KMS-11 (cell line): ENCODE results near the gene SPATA12.

Experiments used
- H2AFZ ChIP-seq: fragments of 200-600 bp; sonication (generic); 2 replicates; pipeline ENCODE4 v1.6.1; 2016; ENCODE audit warnings: antibody characterized with exemption, mixed run types, low read depth
- H3K27ac ChIP-seq: fragments of 200-600 bp; sonication (generic); 2 replicates; pipeline ENCODE4 v1.6.1; 2016; ENCODE audit warnings: mild to moderate bottlenecking, mixed run types
- H3K27me3 ChIP-seq: fragments of 200-600 bp; sonication (generic); 2 replicates; pipeline ENCODE4 v1.6.1; 2017; ENCODE audit warnings: mild to moderate bottlenecking, low read depth, mixed run types, moderate library complexity; ENCODE audit not compliant: insufficient read depth
- H3K36me3 ChIP-seq: fragments of 200-600 bp; sonication (generic); 2 replicates; pipeline ENCODE4 v1.6.1; 2017; ENCODE audit warnings: mild to moderate bottlenecking, mixed run types; ENCODE audit not compliant: insufficient read depth
- H3K4me1 ChIP-seq: fragments of 200-600 bp; sonication (generic); 2 replicates; pipeline ENCODE4 v1.6.1; 2016; ENCODE audit warnings: mild to moderate bottlenecking, low read depth, mixed run types; ENCODE audit not compliant: poor library complexity, severe bottlenecking
- H3K4me2 ChIP-seq: fragments of 200-600 bp; sonication (generic); 2 replicates; pipeline ENCODE4 v1.7.0; 2016; ENCODE audit warnings: mild to moderate bottlenecking, mixed run types
- H3K4me3 ChIP-seq: fragments of 200-600 bp; sonication (generic); IDR thresholded peaks from 2 replicates; pipeline ENCODE4 v1.6.1; 2017; ENCODE audit warnings: low read depth, low read length, mixed read lengths; ENCODE audit not compliant: insufficient read depth
- H3K79me2 ChIP-seq: fragments of 200-600 bp; sonication (generic); 2 replicates; pipeline ENCODE4 v1.6.1; 2016; ENCODE audit warnings: low read depth, mixed run types; ENCODE audit not compliant: insufficient read depth
- H3K9ac ChIP-seq: fragments of 200-600 bp; sonication (generic); 2 replicates; pipeline ENCODE4 v1.6.1; 2016; ENCODE audit warnings: mild to moderate bottlenecking, mixed run types
- H4K20me1 ChIP-seq: fragments of 200-600 bp; sonication (generic); 2 replicates; pipeline ENCODE4 v1.6.1; 2016; ENCODE audit warnings: mild to moderate bottlenecking, mixed run types; ENCODE audit not compliant: insufficient read depth
- CTCF ChIP-seq: fragments of 200-600 bp; sonication (generic); conservative IDR thresholded peaks from 2 replicates; pipeline ENCODE4 v1.6.1; 2017; ENCODE audit warnings: low read depth, mild to moderate bottlenecking, antibody characterized with exemption, low read length, moderate library complexity, mixed read lengths

Gene SPATA12

GRCh38 chr3:57015912-57016311 lies 44.6 kb upstream of the SPATA12 start:
- H3K79me2 ChIP-seq: no peaks in the 10 kb centered on the region
- no peak overlapping the region for H3K4me2 ChIP-seq
- H2AFZ ChIP-seq: no peak overlapping the region
- no peaks in the 10 kb centered on the region for H3K27me3 ChIP-seq
- no peak overlapping the region for H3K9ac ChIP-seq
- H4K20me1 ChIP-seq: no peaks in the 10 kb centered on the region
- no peak overlapping the region for H3K27ac ChIP-seq
- no peaks in the 10 kb centered on the region for H3K4me1 ChIP-seq
- no peaks in the 10 kb centered on the region for H3K36me3 ChIP-seq
- no peak overlapping the region for H3K4me3 ChIP-seq
- no peak for TF ChIP-seq CTCF

GRCh38 chr3:57017459-57017845 lies 43.0 kb upstream of the SPATA12 start:
- Histone ChIP-seq H3K36me3 (no peaks in the 10 kb centered on the region), H3K27ac (no peak overlapping the region), H3K4me2 (no peak overlapping the region), H3K27me3 (no peaks in the 10 kb centered on the region), H3K79me2 (no peaks in the 10 kb centered on the region), H4K20me1 (no peaks in the 10 kb centered on the region), H3K4me3 (no peak overlapping the region), H2AFZ (no peak overlapping the region), H3K4me1 (no peaks in the 10 kb centered on the region), H3K9ac (no peak overlapping the region)
- no peak for TF ChIP-seq CTCF

GRCh38 chr3:57018246-57018645 lies 42.2 kb upstream of the SPATA12 start:
- no peaks in the 10 kb centered on the region for H3K36me3 ChIP-seq
- no peak overlapping the region for H3K27ac ChIP-seq
- no peaks in the 10 kb centered on the region for H4K20me1 ChIP-seq
- no peak for TF ChIP-seq CTCF
- H3K4me2 ChIP-seq: no peak overlapping the region
- no peak overlapping the region for H3K4me3 ChIP-seq
- H3K4me1 ChIP-seq: no peaks in the 10 kb centered on the region
- no peak overlapping the region for H3K9ac ChIP-seq
- H3K27me3 ChIP-seq: no peaks in the 10 kb centered on the region
- H2AFZ ChIP-seq: no peak overlapping the region
- H3K79me2 ChIP-seq: no peaks in the 10 kb centered on the region

GRCh38 chr3:57019057-57019456 lies 41.4 kb upstream of the SPATA12 start:
- Histone ChIP-seq H3K4me2 (no peak overlapping the region), H4K20me1 (no peaks in the 10 kb centered on the region), H3K4me3 (no peak overlapping the region), H2AFZ (no peak overlapping the region), H3K36me3 (no peaks in the 10 kb centered on the region), H3K27ac (no peak overlapping the region), H3K4me1 (no peaks in the 10 kb centered on the region), H3K79me2 (no peaks in the 10 kb centered on the region), H3K9ac (no peak overlapping the region), H3K27me3 (no peaks in the 10 kb centered on the region)
- no peak for TF ChIP-seq CTCF

GRCh38 chr3:57025237-57025636 lies 35.2 kb upstream of the SPATA12 start:
- H3K36me3 ChIP-seq: no peaks in the 10 kb centered on the region
- no peak overlapping the region for H3K9ac ChIP-seq
- H3K79me2 ChIP-seq: no peaks in the 10 kb centered on the region
- H3K4me2 ChIP-seq: no peak overlapping the region
- no peaks in the 10 kb centered on the region for H4K20me1 ChIP-seq
- no peak overlapping the region for H3K4me3 ChIP-seq
- no peaks in the 10 kb centered on the region for H3K4me1 ChIP-seq
- no peak for TF ChIP-seq CTCF
- no peak overlapping the region for H3K27ac ChIP-seq
- H3K27me3 ChIP-seq: no peaks in the 10 kb centered on the region
- H2AFZ ChIP-seq: no peak overlapping the region
